DOHH2 (cell line): ENCODE data around the gene GJB1.
A peak's percentile ranks its signal among the peaks of the same experiment; 100 is the strongest.

ENCODE experiments used
- H3F3A ChIP-seq: fragments of 200-600 bp; sonication (generic), shearing (Covaris generic); 2 replicates; pipeline ENCODE4 v1.6.0; 2016; ENCODE audit warnings: antibody characterized with exemption, mild to moderate bottlenecking; ENCODE audit not compliant: control insufficient read depth, insufficient read depth
- H3K27ac ChIP-seq: fragments of 200-600 bp; sonication (generic); 2 replicates; pipeline ENCODE4 v1.5.1; 2014; ENCODE audit warnings: low read depth, mild to moderate bottlenecking, low read length, moderate library complexity
- H3K27me3 ChIP-seq: fragments of 200-600 bp; sonication (generic); 2 replicates; pipeline ENCODE4 v1.6.1; 2014; ENCODE audit warnings: mild to moderate bottlenecking, low read length, mixed read lengths; ENCODE audit not compliant: control insufficient read depth
- H3K36me3 ChIP-seq: fragments of 200-600 bp; sonication (generic); 2 replicates; pipeline ENCODE4 v1.6.1; 2014; ENCODE audit warnings: mild to moderate bottlenecking, low read length, moderate library complexity, mixed read lengths; ENCODE audit not compliant: control insufficient read depth
- H3K4me1 ChIP-seq: fragments of 200-600 bp; sonication (generic); 2 replicates; pipeline ENCODE4 v1.6.1; 2014; ENCODE audit warnings: mild to moderate bottlenecking, low read length, mixed read lengths; ENCODE audit not compliant: control insufficient read depth
- H3K4me2 ChIP-seq: fragments of 200-600 bp; sonication (generic); 2 replicates; pipeline ENCODE4 v1.6.0; 2014; ENCODE audit warnings: mild to moderate bottlenecking, low read length, moderate library complexity
- H3K4me3 ChIP-seq: fragments of 200-600 bp; sonication (generic); 2 replicates; pipeline ENCODE4 v1.5.1; 2014; ENCODE audit warnings: mild to moderate bottlenecking, low read length, mixed read lengths
- H3K79me2 ChIP-seq: fragments of 200-600 bp; sonication (generic); 2 replicates; pipeline ENCODE4 v1.6.1; 2014; ENCODE audit warnings: mild to moderate bottlenecking, low read length, mixed read lengths; ENCODE audit not compliant: control insufficient read depth
- H3K9me2 ChIP-seq: fragments of 200-600 bp; sonication (generic); replicated peaks from 2 replicates; pipeline ENCODE4 v1.6.1; 2014; ENCODE audit warnings: mild to moderate bottlenecking, low read length, mixed read lengths; ENCODE audit not compliant: control insufficient read depth
- H3K9me3 ChIP-seq: fragments of 200-600 bp; sonication (generic); 2 replicates; pipeline ENCODE4 v1.6.1; 2014; ENCODE audit warnings: antibody characterized with exemption, low read length, mixed read lengths; ENCODE audit not compliant: control insufficient read depth, insufficient read depth
- H4K20me1 ChIP-seq: fragments of 200-600 bp; sonication (generic); 2 replicates; pipeline ENCODE4 v1.6.0; 2014; ENCODE audit warnings: low read depth, mild to moderate bottlenecking, antibody characterized with exemption, low read length, moderate library complexity; ENCODE audit not compliant: control insufficient read depth, insufficient read depth
- CTCF ChIP-seq: fragments of 200-600 bp; sonication (generic); IDR thresholded peaks from one replicate; pipeline ENCODE4 v1.5.1; 2014; ENCODE audit warnings: antibody characterized with exemption, mild to moderate bottlenecking, low read depth, low read length; ENCODE audit not compliant: poor library complexity, severe bottlenecking
- EZH2phosphoT487 ChIP-seq: fragments of 200-600 bp; sonication (generic); IDR thresholded peaks from 2 replicates; pipeline ENCODE4 v1.6.1; 2017; ENCODE audit warnings: borderline replicate concordance, mild to moderate bottlenecking, antibody characterized with exemption, low read length, moderate library complexity, mixed read lengths

Gene GJB1

GRCh38 chrX:71225676-71226075 is 2.7 kb downstream of the GJB1 start:
- Histone ChIP-seq H3K36me3 (no peaks in the 10 kb centered on the region), H3K4me1 (no peaks in the 10 kb centered on the region), H3K4me2 (no peak overlapping the region), H3K4me3 (no peak overlapping the region), H3K27ac (no peak overlapping the region), H3F3A (no peaks in the 10 kb centered on the region), H3K79me2 (no peaks in the 10 kb centered on the region), H3K27me3 (no peaks in the 10 kb centered on the region), H4K20me1 (no peaks in the 10 kb centered on the region), H3K9me3 (no peaks in the 10 kb centered on the region), H3K9me2 (no peaks in the 10 kb centered on the region)
- TF ChIP-seq EZH2phosphoT487: no peak
- TF ChIP-seq CTCF: no peak

- Histone ChIP-seq H3K36me3 (no peaks in the 10 kb centered on the region), H3K9me3 (no peaks in the 10 kb centered on the region), H3K4me1 (no peaks in the 10 kb centered on the region), H4K20me1 (no peaks in the 10 kb centered on the region), H3K9me2 (no peaks in the 10 kb centered on the region), H3K27me3 (no peaks in the 10 kb centered on the region), H3F3A (no peaks in the 10 kb centered on the region), H3K79me2 (no peaks in the 10 kb centered on the region), H3K27ac (no peak overlapping the region), H3K4me3 (no peak overlapping the region), H3K4me2 (no peak overlapping the region)
- TF ChIP-seq EZH2phosphoT487 (no peak), CTCF (peak; percentile 13)
These were observed 4.5 kb downstream of the GJB1 start for GRCh38 chrX:71227370-71228062.

- Histone ChIP-seq H3F3A (no peaks in the 10 kb centered on the region), H3K4me3 (no peak overlapping the region), H3K9me2 (no peaks in the 10 kb centered on the region), H4K20me1 (no peaks in the 10 kb centered on the region), H3K79me2 (no peaks in the 10 kb centered on the region), H3K27ac (no peak overlapping the region), H3K27me3 (no peaks in the 10 kb centered on the region), H3K4me2 (no peak overlapping the region), H3K9me3 (no peaks in the 10 kb centered on the region), H3K36me3 (no peaks in the 10 kb centered on the region), H3K4me1 (no peaks in the 10 kb centered on the region)
- TF ChIP-seq EZH2phosphoT487 (no peak), CTCF (no peak)
These were observed 5.1 kb downstream of the GJB1 start for GRCh38 chrX:71228063-71228642.
